Measurements from ENCODE around the gene BLNK. TPM values are rescaled to one million over a fixed set of nuclear protein-coding genes. Genes with fewer than 3 reads are reported as not detected.

BLNK gene
- total and polyA plus RNA-seq, 2 experiments from 2014 or later: 0.11 TPM; not detected in 1

DNA sequence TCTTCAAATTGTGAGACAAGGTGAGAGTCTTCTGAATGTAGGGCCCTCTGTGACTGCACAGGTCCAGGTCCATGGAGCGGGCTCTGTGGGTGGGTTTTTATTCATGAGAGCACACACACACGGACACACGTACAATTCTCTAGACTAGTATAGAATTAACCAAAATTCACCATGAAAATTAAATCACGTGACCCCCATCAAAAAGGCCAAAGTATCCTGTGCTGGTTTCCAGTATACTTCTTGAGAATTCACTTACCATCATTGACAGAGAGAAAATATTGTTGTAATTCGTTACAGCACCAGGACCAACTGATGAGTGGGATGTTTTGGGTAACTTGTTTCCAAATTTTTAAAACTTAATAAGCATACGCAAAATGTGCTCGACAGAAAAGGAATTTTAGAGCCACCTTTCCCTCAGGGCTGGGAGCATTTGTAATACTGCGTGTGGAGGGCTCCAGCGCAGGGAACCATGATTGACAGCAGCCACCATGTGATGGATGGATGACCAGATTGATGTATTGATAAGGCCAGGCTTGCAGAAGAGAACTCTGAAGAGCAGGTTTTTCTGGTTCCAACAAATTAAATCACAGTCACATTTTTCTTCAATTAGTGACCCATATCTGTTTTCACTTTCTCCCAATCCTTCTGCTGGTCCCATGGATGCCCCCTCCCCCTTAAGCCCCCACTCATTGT lies 18.0 kb upstream of the BLNK start (continued):
- no peak for TF ChIP-seq ZNF462 (CRISPR knock-in tag; IDR thresholded peaks at IDR 0.05)
- TF ChIP-seq POLR2AphosphoS5 (IDR thresholded peaks at IDR 0.05; ENCODE audit: low read depth): no peak

GRCh38 chr10:96288151-96288621 lies 16.8 kb upstream of the BLNK start:
- ATAC-seq (no peak), DNase-seq (ENCODE audit: low spot score) (no peak)
- no peaks in the 10 kb centered on the region for H3K27me3 ChIP-seq (ENCODE audit: insufficient read depth)
- H3K4me1 ChIP-seq (ENCODE audit: insufficient read depth): no peaks in the 10 kb centered on the region
- H3K36me3 ChIP-seq (ENCODE audit: insufficient read depth): no peaks in the 10 kb centered on the region
- H3K27me3 Mint-ChIP-seq (ENCODE audit: insufficient read depth, low read depth, poor library complexity): no peaks in the 10 kb centered on the region
- H3K36me3 Mint-ChIP-seq (ENCODE audit: low read depth): no peaks in the 10 kb centered on the region
- no peak overlapping the region for H3K4me2 ChIP-seq
- no peak overlapping the region for H3K27ac ChIP-seq (ENCODE audit: low read depth)
- H3K79me2 ChIP-seq (replicated peaks; ENCODE audit: insufficient read depth): no peaks in the 10 kb centered on the region
- peaks cover 21% of the 10 kb centered on the region for H3K4me1 Mint-ChIP-seq
- H3K4me3 ChIP-seq: no peak overlapping the region
- H3K9me2 ChIP-seq (ENCODE audit: insufficient read depth): peaks cover 5% of the 10 kb centered on the region
- no peaks in the 10 kb centered on the region for H3F3A ChIP-seq (replicated peaks; ENCODE audit: low read depth)
- no peaks in the 10 kb centered on the region for H3K9me3 Mint-ChIP-seq
- H3K4me3 Mint-ChIP-seq: no peak overlapping the region
- H3K27ac Mint-ChIP-seq: no peak overlapping the region
- H4K20me1 ChIP-seq (replicated peaks; ENCODE audit: insufficient read depth): no peaks in the 10 kb centered on the region
- H2AFZ ChIP-seq: peak overlapping the region; percentile 49
- no peak for TF ChIP-seq EZH2 (IDR thresholded peaks at IDR 0.05; ENCODE audit: low read depth, unreplicated experiment)
- no peak for TF ChIP-seq NANOG (IDR thresholded peaks at IDR 0.05; ENCODE audit: borderline replicate concordance)
- TF ChIP-seq, protein P1, sequence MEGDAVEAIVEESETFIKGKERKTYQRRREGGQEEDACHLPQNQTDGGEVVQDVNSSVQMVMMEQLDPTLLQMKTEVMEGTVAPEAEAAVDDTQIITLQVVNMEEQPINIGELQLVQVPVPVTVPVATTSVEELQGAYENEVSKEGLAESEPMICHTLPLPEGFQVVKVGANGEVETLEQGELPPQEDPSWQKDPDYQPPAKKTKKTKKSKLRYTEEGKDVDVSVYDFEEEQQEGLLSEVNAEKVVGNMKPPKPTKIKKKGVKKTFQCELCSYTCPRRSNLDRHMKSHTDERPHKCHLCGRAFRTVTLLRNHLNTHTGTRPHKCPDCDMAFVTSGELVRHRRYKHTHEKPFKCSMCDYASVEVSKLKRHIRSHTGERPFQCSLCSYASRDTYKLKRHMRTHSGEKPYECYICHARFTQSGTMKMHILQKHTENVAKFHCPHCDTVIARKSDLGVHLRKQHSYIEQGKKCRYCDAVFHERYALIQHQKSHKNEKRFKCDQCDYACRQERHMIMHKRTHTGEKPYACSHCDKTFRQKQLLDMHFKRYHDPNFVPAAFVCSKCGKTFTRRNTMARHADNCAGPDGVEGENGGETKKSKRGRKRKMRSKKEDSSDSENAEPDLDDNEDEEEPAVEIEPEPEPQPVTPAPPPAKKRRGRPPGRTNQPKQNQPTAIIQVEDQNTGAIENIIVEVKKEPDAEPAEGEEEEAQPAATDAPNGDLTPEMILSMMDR (conservative IDR thresholded peaks at IDR 0.05; ENCODE audit: low read depth in 2 of 2): no peak
- TF ChIP-seq REST (IDR thresholded peaks at IDR 0.05; ENCODE audit: unreplicated experiment): no peak
- no peak for TF ChIP-seq CREB1 (CRISPR knock-in tag; IDR thresholded peaks at IDR 0.05; ENCODE audit: low read depth)
- no peak for TF ChIP-seq JUNB (IDR thresholded peaks at IDR 0.05; ENCODE audit: unreplicated experiment)
- TF ChIP-seq ZNF331 (CRISPR knock-in tag; IDR thresholded peaks at IDR 0.05; ENCODE audit: low read depth): no peak
- TF ChIP-seq ZNF114 (CRISPR knock-in tag; IDR thresholded peaks at IDR 0.05): no peak
- TF ChIP-seq EZH2phosphoT487 (IDR thresholded peaks at IDR 0.05; ENCODE audit: unreplicated experiment): no peak
